HCT116 (cell line): ENCODE measurements around the gene TMEM229A. TPM values are rescaled to one million over a fixed set of nuclear protein-coding genes. Genes with fewer than 3 reads are reported as not detected.
"Not testable (repeated sequence)": the region's sequence is repeated elsewhere in the genome, so short reads cannot be mapped to it uniquely, and the experiment has no call there.

ENCODE experiments used
- ATAC-seq: fragments of 200-7000 bp; cut with Tn5 transposase; 2 replicates; pipeline ENCODE4 v1.9.1; 2020; ENCODE audit warnings: mild to moderate bottlenecking, moderate library complexity
- BruUV-seq: library from RNA; stranded (reverse); fragments of 400-500 nt; replicated peaks from 2 replicates; lab custom pipeline; 2021; lab: Mats Ljungman, UMichigan
- CTCF ChIA-PET: fragments of 300-600 bp; sonication (Branson Sonifier 250); formaldehyde crosslinking; loops from one replicate; lab custom pipeline; 2021; ENCODE audit warnings: antibody characterized with exemption; lab: Charles Lee
- POLR2A ChIA-PET: fragments of 300-600, 350-600 bp; sonication (Branson Sonifier 250); formaldehyde crosslinking; loops from one replicate; lab custom pipeline; 2021; ENCODE audit warnings: antibody characterized with exemption; lab: Charles Lee
- RAD21 ChIA-PET, 2 experiments: fragments of 300-600 bp; sonication (Branson Sonifier 250); formaldehyde crosslinking; loops; one replicate each; lab custom pipeline; 2023; ENCODE audit warnings: low total read pairs in 2 of 2; ENCODE audit not compliant: uncharacterized antibody in 2 of 2, unreplicated experiment in 2 of 2, low non-redundant PET in 1 of 2; lab: Charles Lee
- DNase-seq: peaks from one replicate; pipeline ENCODE4 v3.0.0-alpha.2; 2010; ENCODE audit warnings: low read depth, low spot score
- H2AFZ ChIP-seq: fragments of 200-600 bp; shearing (Covaris generic), sonication (generic); 2 replicates; pipeline ENCODE4 v1.6.1; 2017; ENCODE audit warnings: low read depth, mixed run types, mixed read lengths, antibody characterized with exemption, low read length; ENCODE audit not compliant: poor library complexity, severe bottlenecking
- H3K27ac ChIP-seq: 2 replicates; pipeline ENCODE4 v1.5.1; 2012; ENCODE audit warnings: low read depth, low read length
- H3K27me3 ChIP-seq: fragments of 200-600 bp; sonication (generic); 2 replicates; pipeline ENCODE4 v1.6.1; 2016; ENCODE audit warnings: mixed run types, low read length, mixed read lengths; ENCODE audit not compliant: insufficient read depth
- H3K36me3 ChIP-seq, 2 experiments: fragments of 200-500 bp in 1 of 2; fragments of 200-600 bp in 1 of 2; sonication (Bioruptor generic) in 1 of 2; sonication (generic) in 1 of 2; 2 replicates each; pipeline versions ENCODE4 v1.5.1 to v1.6.1; 2014 to 2016; ENCODE audit warnings: low read length in 2 of 2, inconsistent platforms in 1 of 2, mixed read lengths in 1 of 2, mixed run types in 1 of 2; ENCODE audit not compliant: insufficient read depth in 2 of 2, control insufficient read depth in 1 of 2
- H3K4me1 ChIP-seq, 2 experiments: fragments of 200-600 bp in 1 of 2; sonication (generic) in 1 of 2; 2 replicates each; pipeline versions ENCODE4 v1.5.1 to v1.6.1; 2012 to 2017; ENCODE audit warnings: low read length in 2 of 2, inconsistent platforms in 1 of 2, mild to moderate bottlenecking in 1 of 2, mixed read lengths in 1 of 2, mixed run types in 1 of 2, moderate library complexity in 1 of 2; ENCODE audit not compliant: insufficient read depth in 2 of 2, control insufficient read depth in 1 of 2
- H3K4me2 ChIP-seq: fragments of 200-600 bp; sonication (generic); 2 replicates; pipeline ENCODE4 v1.6.1; 2017; ENCODE audit warnings: mixed run types, low read length, mixed read lengths
- H3K4me3 ChIP-seq, 2 experiments: fragments of 200-600 bp in 1 of 2; sonication (generic) in 1 of 2; replicated peaks in 1 of 2; 2 replicates each; pipeline ENCODE4 v1.5.1; 2011 to 2016; ENCODE audit warnings: low read length in 2 of 2, control low read depth in 1 of 2, low read depth in 1 of 2, mild to moderate bottlenecking in 1 of 2, mixed read lengths in 1 of 2, mixed run types in 1 of 2
- H3K79me2 ChIP-seq: fragments of 200-600 bp; sonication (generic); 2 replicates; pipeline ENCODE4 v1.6.1; 2017; ENCODE audit warnings: mild to moderate bottlenecking, mixed run types, low read length, moderate library complexity, mixed read lengths; ENCODE audit not compliant: insufficient read depth
- H3K9ac ChIP-seq: fragments of 200-600 bp; sonication (generic); 2 replicates; pipeline ENCODE4 v1.6.1; 2016; ENCODE audit warnings: low read length, mixed read lengths
- H3K9me2 ChIP-seq: fragments of 200-600 bp; sonication (generic), shearing (Covaris generic); 2 replicates; pipeline ENCODE4 v1.6.1; 2017; ENCODE audit warnings: mixed run types, mild to moderate bottlenecking, moderate library complexity; ENCODE audit not compliant: insufficient read depth
- H3K9me3 ChIP-seq, 2 experiments: fragments of 200-500 bp in 1 of 2; fragments of 200-600 bp in 1 of 2; sonication (Bioruptor generic) in 1 of 2; sonication (generic) in 1 of 2; 2 replicates each; pipeline ENCODE4 v1.6.1; 2014 to 2017; ENCODE audit warnings: low read length in 2 of 2, mixed read lengths in 2 of 2, inconsistent platforms in 1 of 2, low read depth in 1 of 2, mild to moderate bottlenecking in 1 of 2, mixed run types in 1 of 2, moderate library complexity in 1 of 2; ENCODE audit not compliant: control insufficient read depth in 1 of 2, insufficient read depth in 1 of 2
- H4K20me1 ChIP-seq: fragments of 200-600 bp; sonication (generic), shearing (Covaris generic); 2 replicates; pipeline ENCODE4 v1.6.1; 2017; ENCODE audit warnings: mixed run types, mild to moderate bottlenecking, moderate library complexity; ENCODE audit not compliant: insufficient read depth
- CBX3 ChIP-seq: IDR thresholded peaks from 2 replicates; pipeline ENCODE4 v1.6.1; 2012; ENCODE audit warnings: low read depth
- EGR1 ChIP-seq: IDR thresholded peaks from 2 replicates; pipeline ENCODE4 v1.6.1; 2012; ENCODE audit warnings: low read depth
- ELF1 ChIP-seq: IDR thresholded peaks from 2 replicates; pipeline ENCODE4 v1.6.1; 2012; ENCODE audit warnings: low read depth, borderline replicate concordance
- EZH2 ChIP-seq: fragments of 200-600 bp; sonication (generic); IDR thresholded peaks from 2 replicates; pipeline ENCODE4 v1.6.1; 2017; ENCODE audit warnings: antibody characterized with exemption, mixed run types
- EZH2phosphoT487 ChIP-seq: fragments of 200-600 bp; IDR thresholded peaks from 2 replicates; pipeline ENCODE4 v1.6.1; 2018; ENCODE audit warnings: antibody characterized with exemption, borderline replicate concordance
- JUND ChIP-seq: IDR thresholded peaks from 2 replicates; pipeline ENCODE4 v1.6.1; 2012
- RAD21 ChIP-seq: IDR thresholded peaks from 2 replicates; pipeline ENCODE4 v1.6.1; 2012; ENCODE audit warnings: low read depth, mild to moderate bottlenecking
- SP1 ChIP-seq: IDR thresholded peaks from 2 replicates; pipeline ENCODE4 v1.6.1; 2012; ENCODE audit warnings: low read depth
- SRF ChIP-seq: IDR thresholded peaks from 2 replicates; pipeline ENCODE4 v1.6.1; 2012; ENCODE audit warnings: low read depth
- TCF7L2 ChIP-seq: IDR thresholded peaks from 2 replicates; pipeline ENCODE4 v1.7.0; 2011; ENCODE audit warnings: borderline replicate concordance, inconsistent platforms; ENCODE audit not compliant: insufficient read depth, insufficient read length; ENCODE audit errors: extremely low read depth
- YY1 ChIP-seq: IDR thresholded peaks from 2 replicates; pipeline ENCODE4 v1.6.1; 2011; ENCODE audit warnings: low read length, low read depth, moderate library complexity, mild to moderate bottlenecking; ENCODE audit not compliant: insufficient replicate concordance; ENCODE audit errors: extremely low read depth
- intact Hi-C: fragments of 100-400 bp; cut with micrococcal nuclease; formaldehyde crosslinking; loops from 2 replicates; pipeline ENCODE4 v1.10.0; 2022
- total RNA-seq: library from RNA; stranded (reverse); gene quantifications from one replicate; pipeline ENCODE4 v1.2.1, GENCODE V29; 2021; ENCODE audit not compliant: unreplicated experiment

TMEM229A gene
- total RNA-seq, 1 experiment from 2014 or later = not detected

- Histone ChIP-seq H3K9ac (no peak overlapping the region), H4K20me1 (no peaks in the 10 kb centered on the region), H3K9me2 (no peaks in the 10 kb centered on the region), H3K9me3 (no peaks in the 10 kb centered on the region), H3K4me3 (no peak overlapping the region), H3K4me1 (no peaks in the 10 kb centered on the region), H3K27me3 (no peaks in the 10 kb centered on the region), H3K36me3 (no peaks in the 10 kb centered on the region), H3K27ac (no peak overlapping the region), H2AFZ (no peak overlapping the region), H3K4me2 (no peak overlapping the region), H3K79me2 (no peaks in the 10 kb centered on the region)
- ChIA-PET RAD21 (no interaction called here), POLR2A (no interaction called here), CTCF (no interaction called here)
- DNase-seq = no peak
- TF ChIP-seq SP1 (no peak), SRF (no peak), TCF7L2 (no peak), EZH2 (no peak), ELF1 (no peak), YY1 (no peak), JUND (no peak), RAD21 (no peak), EGR1 (no peak), EZH2phosphoT487 (no peak), CBX3 (no peak)
- no TSS peak for BruUV-seq
- ATAC-seq = no peak
- intact Hi-C loops = no loop called here
Observed at GRCh38 chr7:124041439-124041838, 8.6 kb upstream of the TMEM229A start.

- H2AFZ ChIP-seq, BruUV-seq, H3K79me2 ChIP-seq, H3K9me3 ChIP-seq, CTCF ChIA-PET, H4K20me1 ChIP-seq, H3K9ac ChIP-seq, ATAC-seq, H3K4me1 ChIP-seq, H3K4me2 ChIP-seq, intact Hi-C loops, POLR2A ChIA-PET, H3K4me3 ChIP-seq, H3K36me3 ChIP-seq, H3K9me2 ChIP-seq, RAD21 ChIA-PET, DNase-seq, H3K27ac ChIP-seq, H3K27me3 ChIP-seq: not testable (repeated sequence)
Observed at GRCh38 chr7:124037902-124038301, 5.0 kb upstream of the TMEM229A start.
